ENCODE data around the gene CAPRIN2.

The CAPRIN2 gene

DNA sequence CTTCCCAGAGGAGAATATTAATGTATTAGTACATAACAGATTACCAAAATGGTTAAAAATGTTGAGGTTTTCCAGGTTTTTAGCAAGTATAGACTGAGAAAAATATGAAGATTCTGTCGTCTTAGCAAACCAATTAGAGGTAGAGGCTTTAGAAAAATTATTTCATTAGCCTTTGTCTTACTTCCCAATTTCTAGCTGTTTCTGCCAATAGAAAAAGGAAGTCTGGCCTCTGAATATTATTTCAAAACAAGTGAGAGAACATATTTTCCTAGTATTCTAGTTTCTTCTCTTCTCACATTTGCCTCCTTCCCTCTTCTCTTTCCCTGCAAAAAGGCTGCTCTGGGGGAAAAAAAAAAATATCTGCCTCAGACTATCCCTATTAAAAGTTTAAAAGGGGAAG, 75.5 kb downstream of the CAPRIN2 start:
- Histone ChIP-seq H3K27ac (ENCODE audit: low read depth, low read length) (no peak overlapping the region), H3K36me3 (ENCODE audit: control insufficient read depth, insufficient read depth, low read length) (peaks cover 82% of the 10 kb centered on the region), H3K4me1 (ENCODE audit: control insufficient read depth, insufficient read depth, low read length) (no peaks in the 10 kb centered on the region), H3K4me3 (ENCODE audit: low read depth, low read length) (no peak overlapping the region), H3K27me3 (ENCODE audit: control insufficient read depth, insufficient read depth, low read length) (no peaks in the 10 kb centered on the region), H3K9ac (ENCODE audit: low read depth, low read length) (no peak overlapping the region), H3K9me3 (ENCODE audit: control insufficient read depth, insufficient read depth, low read length) (no peaks in the 10 kb centered on the region)

DNA sequence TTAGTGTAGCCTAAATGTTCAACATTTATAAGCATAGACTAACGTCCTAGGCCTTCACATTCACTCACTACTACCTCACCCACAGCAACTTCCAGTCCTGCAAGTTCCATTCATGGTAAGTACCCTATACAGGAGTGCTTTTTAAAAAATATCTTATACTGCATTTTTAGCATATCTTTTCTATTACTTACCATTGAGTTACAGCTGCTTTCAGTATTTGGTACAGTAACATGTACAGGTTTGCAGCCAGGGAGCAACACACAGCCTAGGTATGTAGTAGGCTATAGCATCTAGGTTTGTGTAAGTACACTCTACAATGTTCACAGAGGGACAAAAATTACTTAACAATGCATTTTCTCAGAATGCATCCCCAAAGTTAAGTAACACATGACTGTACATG, 76.5 kb downstream of the CAPRIN2 start:
- Histone ChIP-seq H3K4me1 (ENCODE audit: control insufficient read depth, insufficient read depth, low read length) (no peaks in the 10 kb centered on the region), H3K36me3 (ENCODE audit: control insufficient read depth, insufficient read depth, low read length) (peaks cover 82% of the 10 kb centered on the region), H3K27ac (ENCODE audit: low read depth, low read length) (no peak overlapping the region), H3K27me3 (ENCODE audit: control insufficient read depth, insufficient read depth, low read length) (no peaks in the 10 kb centered on the region), H3K9me3 (ENCODE audit: control insufficient read depth, insufficient read depth, low read length) (no peaks in the 10 kb centered on the region), H3K4me3 (ENCODE audit: low read depth, low read length) (no peak overlapping the region), H3K9ac (ENCODE audit: low read depth, low read length) (no peak overlapping the region)

DNA sequence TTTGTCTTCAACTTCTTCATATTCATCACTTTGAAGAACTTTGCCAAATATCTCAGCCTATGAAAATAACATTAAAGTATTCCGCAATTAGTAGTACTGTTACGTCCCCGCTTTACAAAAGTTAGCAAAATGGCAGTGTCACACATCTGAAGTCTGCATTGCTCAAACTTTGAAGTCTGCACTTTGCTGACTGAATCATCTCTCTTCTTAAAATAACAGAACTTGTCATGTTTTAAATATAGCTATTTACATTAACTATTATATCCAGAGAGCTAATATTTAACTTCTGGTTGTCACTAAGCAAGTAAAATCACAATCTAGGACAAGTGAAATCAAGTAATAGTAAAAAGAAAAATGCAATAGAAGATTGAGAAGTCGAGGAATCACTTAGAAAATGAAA, 93.5 kb downstream of the CAPRIN2 start:
- H3K4me3 ChIP-seq (ENCODE audit: low read depth, low read length), result no peak overlapping the region
- H3K9ac ChIP-seq (ENCODE audit: low read depth, low read length), result no peak overlapping the region
- peaks cover 57% of the 10 kb centered on the region for H3K36me3 ChIP-seq (ENCODE audit: control insufficient read depth, insufficient read depth, low read length)
- H3K4me1 ChIP-seq (ENCODE audit: control insufficient read depth, insufficient read depth, low read length), result 0 out of 2 replicates have a peak, but pooled peaks cover 1% of the 10 kb centered on the region
- no peaks in the 10 kb centered on the region for H3K9me3 ChIP-seq (ENCODE audit: control insufficient read depth, insufficient read depth, low read length)
- H3K27ac ChIP-seq (ENCODE audit: low read depth, low read length), result no peak overlapping the region
- no peaks in the 10 kb centered on the region for H3K27me3 ChIP-seq (ENCODE audit: control insufficient read depth, insufficient read depth, low read length)
